Myocyte (in vitro differentiated cells): ENCODE measurements around the gene TAS2R4. TPM values are rescaled to one million over a fixed set of nuclear protein-coding genes. Genes with fewer than 3 reads are reported as not detected.
"Not testable (repeated sequence)": the region's sequence is repeated elsewhere in the genome, so short reads cannot be mapped to it uniquely, and the experiment has no call there.

ENCODE experiments used
- DNase-seq: peaks from one replicate; pipeline ENCODE4 v3.0.0-alpha.2; 2012; ENCODE audit warnings: low read depth
- total RNA-seq: library from RNA; depleted of rRNA; stranded (reverse); fragments of >200 nt; gene quantifications from 2 replicates; pipeline ENCODE4 v1.2.3, GENCODE V29; 2014

The TAS2R4 gene
- total RNA-seq, 1 donor from 2014 or later = 0.40 TPM

GRCh38 chr7:141822432-141822831 is 46.0 kb downstream of the TAS2R4 start:
- not testable (repeated sequence) for DNase-seq

Other genes with a start within 250 kb of the TAS2R4 start
- 27.8 and 31.0 TPM in 2 replicates for gene AGK, start 225.3 kb upstream of the TAS2R4 start, total RNA-seq
- 2.3 TPM in 2 replicates for gene DENND11, start 74.5 kb upstream of the TAS2R4 start, total RNA-seq
- gene WEE2, start 68.3 kb upstream of the TAS2R4 start, total RNA-seq = not detected in 2 replicates
- gene SSBP1, start 38.3 kb upstream of the TAS2R4 start, total RNA-seq = 182 and 193 TPM in 2 replicates
- 0.78 TPM in 1 of 2 replicates, not detected in the other for gene TAS2R3, start 12.6 kb upstream of the TAS2R4 start, total RNA-seq
- gene TAS2R5, start 13.5 kb downstream of the TAS2R4 start, total RNA-seq = 0.52 and 0.56 TPM in 2 replicates
- gene PRSS37, start 64.8 kb downstream of the TAS2R4 start, total RNA-seq = not detected in 2 replicates
- not detected in 2 replicates for gene OR9A4, start 139.7 kb downstream of the TAS2R4 start, total RNA-seq
- gene CLEC5A, start 170.3 kb downstream of the TAS2R4 start, total RNA-seq = 0.16 TPM in 1 of 2 replicates, not detected in the other
- not detected in 2 replicates for gene TAS2R38, start 197.1 kb downstream of the TAS2R4 start, total RNA-seq
- gene MGAM, start 219.2 kb downstream of the TAS2R4 start, total RNA-seq = 0.03 and 0.16 TPM in 2 replicates